GM12878 (cell line): ENCODE data around the gene MAP4K4. TPM values are rescaled to one million over a fixed set of nuclear protein-coding genes. Genes with fewer than 3 reads are reported as not detected.

Experiments
- ATAC-seq: fragments of 200-7000 bp; cut with Tn5 transposase; 3 replicates; pipeline ENCODE4 v1.9.1; 2020; ENCODE audit warnings: mild to moderate bottlenecking, moderate library complexity
- BruUV-seq: library from RNA; stranded (reverse); fragments of 400-500 nt; replicated peaks from 2 replicates; lab custom pipeline; 2021; lab: Mats Ljungman, UMichigan
- CTCF ChIA-PET: fragments of 300-600 bp; sonication (Branson Sonifier 250); formaldehyde crosslinking; extraction: SDS; loops from one replicate; lab custom pipeline; 2021; ENCODE audit warnings: inconsistent platforms; lab: Yijun Ruan, JAX
- POLR2A ChIA-PET: fragments of 350-600 bp; formaldehyde crosslinking; extraction: SDS; loops from one replicate; lab custom pipeline; 2021; ENCODE audit warnings: inconsistent platforms; lab: Charles Lee
- RAD21 ChIA-PET: fragments of 300-600 bp; sonication (Branson Sonifier 250); formaldehyde crosslinking; loops from one replicate; lab custom pipeline; 2023; ENCODE audit warnings: antibody characterized with exemption; ENCODE audit not compliant: unreplicated experiment; lab: Charles Lee
- SMC1A ChIA-PET: fragments of 300-600 bp; sonication (Branson Sonifier 250); formaldehyde crosslinking; loops from one replicate; lab custom pipeline; 2023; ENCODE audit not compliant: unreplicated experiment, uncharacterized antibody; lab: Charles Lee
- DNase-seq: peaks from one replicate; pipeline ENCODE4 v3.0.0-alpha.2; 2011; ENCODE audit warnings: low read depth, low spot score
- FAIRE-seq: peaks from 3 replicates; lab custom pipeline; 2011; peaks lifted over from hg19 to GRCh38; lab: Jason Lieb, UNC
- H2AFZ ChIP-seq: 2 replicates; pipeline ENCODE4 v1.6.0; 2011; ENCODE audit warnings: low read depth, low read length, control low read depth; ENCODE audit not compliant: control insufficient read depth
- H3K27ac ChIP-seq: 2 replicates; pipeline ENCODE4 v1.5.1; 2011; ENCODE audit warnings: control low read depth; ENCODE audit not compliant: control insufficient read depth, insufficient read depth
- H3K27me3 ChIP-seq, 2 experiments: replicated peaks in 1 of 2; 2 replicates each; pipeline versions ENCODE4 v1.6.0 to v1.6.1; 2011; ENCODE audit warnings: low read length in 1 of 2; ENCODE audit not compliant: control insufficient read depth in 2 of 2, insufficient read depth in 2 of 2
- H3K36me3 ChIP-seq, 2 experiments: 2 replicates each; pipeline ENCODE4 v1.5.1; 2011; ENCODE audit warnings: low read length in 1 of 2; ENCODE audit not compliant: control insufficient read depth in 2 of 2, insufficient read depth in 2 of 2
- H3K4me1 ChIP-seq: 2 replicates; pipeline ENCODE4 v1.6.1; 2011; ENCODE audit warnings: mild to moderate bottlenecking, low read length, moderate library complexity, mixed read lengths; ENCODE audit not compliant: control insufficient read depth, insufficient read depth
- H3K4me2 ChIP-seq: 2 replicates; pipeline ENCODE4 v1.6.0; 2011; ENCODE audit warnings: control low read depth; ENCODE audit not compliant: control insufficient read depth, insufficient read depth
- H3K4me3 ChIP-seq: fragments of 200-600 bp; sonication (generic); 2 replicates; pipeline ENCODE4 v1.5.1; 2016
- H3K79me2 ChIP-seq: 2 replicates; pipeline ENCODE4 v1.6.0; 2011; ENCODE audit warnings: low read length; ENCODE audit not compliant: control insufficient read depth, insufficient read depth
- H3K9ac ChIP-seq: 2 replicates; pipeline ENCODE4 v1.8.0; 2011; ENCODE audit warnings: low read length, control low read depth, mixed read lengths; ENCODE audit not compliant: control insufficient read depth, insufficient read depth
- H3K9me3 ChIP-seq: replicated peaks from 3 replicates; pipeline ENCODE4 v1.5.1; 2011; ENCODE audit warnings: mild to moderate bottlenecking, low read length; ENCODE audit not compliant: control insufficient read depth, insufficient read depth
- H4K20me1 ChIP-seq: 2 replicates; pipeline ENCODE4 v1.6.0; 2011; ENCODE audit not compliant: control insufficient read depth, insufficient read depth
- ATF7 ChIP-seq: fragments of 450-650 bp; IDR thresholded peaks from 2 replicates; pipeline ENCODE4 v1.6.1; 2016; ENCODE audit warnings: low read depth, mild to moderate bottlenecking
- CHD2 ChIP-seq: IDR thresholded peaks from 2 replicates; pipeline ENCODE4 v1.6.1; 2011; ENCODE audit warnings: low read depth, low read length, improper control_type of control experiment, borderline replicate concordance
- EED ChIP-seq: sonication (generic); IDR thresholded peaks from 2 replicates; pipeline ENCODE4 v1.6.1; 2016; ENCODE audit warnings: antibody characterized with exemption, low read depth
- EP300 ChIP-seq, 2 experiments: fragments of 150-350 bp in 1 of 2; IDR thresholded peaks; 2 replicates each; pipeline ENCODE4 v1.6.1; 2011 to 2012; ENCODE audit warnings: low read depth in 2 of 2, low read length in 2 of 2, borderline replicate concordance in 1 of 2, improper control_type of control experiment in 1 of 2, inconsistent platforms in 1 of 2; ENCODE audit not compliant: control insufficient read depth in 1 of 2
- NFYA ChIP-seq: IDR thresholded peaks from 2 replicates; pipeline ENCODE4 v1.6.1; 2011; ENCODE audit warnings: low read depth, mild to moderate bottlenecking, low read length, improper control_type of control experiment, borderline replicate concordance
- PAX5 ChIP-seq: IDR thresholded peaks from 2 replicates; pipeline ENCODE4 v1.6.1; 2011; ENCODE audit warnings: low read depth, low read length, borderline replicate concordance
- RFX5 ChIP-seq: IDR thresholded peaks from 2 replicates; pipeline ENCODE4 v1.6.1; 2011; ENCODE audit warnings: low read depth, low read length, improper control_type of control experiment
- SREBF2 ChIP-seq: IDR thresholded peaks from 2 replicates; pipeline ENCODE4 v1.6.1; 2012; ENCODE audit warnings: mild to moderate bottlenecking, low read length
- ZBED1 ChIP-seq: IDR thresholded peaks from 2 replicates; pipeline ENCODE4 v1.6.1; 2016; ENCODE audit warnings: borderline replicate concordance
- WGBS: methylation state at CpG from one replicate; pipeline ENCODE4 v1.1.6; 2016; ENCODE audit warnings: low lambda C conversion rate; ENCODE audit not compliant: insufficient replicate concordance, insufficient coverage; ENCODE audit errors: missing lambda C conversion rate; 5-methylcytosine and 5-hydroxymethylcytosine counted together
- in situ Hi-C: fragments of 300-500 bp; cut with MboI; formaldehyde crosslinking; loops from 9 replicates; pipeline ENCODE4 v1.14.3; 2018; ENCODE audit warnings: mixed read lengths
- intact Hi-C: fragments of 100-400 bp; cut with micrococcal nuclease; formaldehyde crosslinking; loops from one replicate; pipeline ENCODE4 v1.14.2; 2022; ENCODE audit not compliant: unreplicated experiment
- polyA plus RNA-seq, 11 experiments: library from polyadenylated mRNA; depleted of rRNA in 4 of 11; unstranded in 6 of 11; stranded (reverse) in 5 of 11; fragments of >200 nt; fragmentation: Nextera tagmentation in 4 of 11; fragmentation: Illumina TruSeq in 1 of 11; extraction: Ambion mirVana in 4 of 11; extraction: Trizol in 1 of 11; gene quantifications; 1 replicate in 1 of 11; 2 replicates in 10 of 11; pipeline versions ENCODE4 v1.2.1 to v1.2.3, GENCODE V29; 2011 to 2016; ENCODE audit warnings: inconsistent platforms in 2 of 11, missing spikeins in 2 of 11, low read depth in 1 of 11
- total RNA-seq, 4 experiments: library from RNA; depleted of rRNA in 3 of 4; stranded (reverse); fragments of >200 nt in 3 of 4; fragmentation: Illumina TruSeq in 1 of 4; extraction: Trizol in 1 of 4; gene quantifications; 2 replicates each; pipeline versions ENCODE4 v1.2.1 to v1.2.3, GENCODE V29; 2013 to 2021
- TF ChIP-seq, protein P1 (sequence below): IDR thresholded peaks from 2 replicates; pipeline ENCODE4 v1.6.1; 2012; ENCODE audit warnings: low read depth, low read length, improper control_type of control experiment
- TF ChIP-seq, protein P2 (sequence below): fragments of 450-650 bp; IDR thresholded peaks from 2 replicates; pipeline ENCODE4 v1.6.1; 2017; ENCODE audit warnings: low read depth, mild to moderate bottlenecking, moderate library complexity
- TF ChIP-seq, protein P3 (sequence below): fragments of 450-650 bp; IDR thresholded peaks from 2 replicates; pipeline ENCODE4 v1.6.1; 2018; ENCODE audit warnings: mild to moderate bottlenecking, low read depth, moderate library complexity; ENCODE audit not compliant: partially characterized antibody
- TF ChIP-seq, protein P4 (sequence below): fragments of 450-650 bp; IDR thresholded peaks from 2 replicates; pipeline ENCODE4 v1.6.1; 2017; ENCODE audit warnings: mild to moderate bottlenecking

Gene MAP4K4
- total and polyA plus RNA-seq, 10 of the 15 experiments (the other 5 are each of a cell fraction or from before 2014, with no cell fraction given) = 1.9 to 50.4 (median 9.7) TPM

DNA sequence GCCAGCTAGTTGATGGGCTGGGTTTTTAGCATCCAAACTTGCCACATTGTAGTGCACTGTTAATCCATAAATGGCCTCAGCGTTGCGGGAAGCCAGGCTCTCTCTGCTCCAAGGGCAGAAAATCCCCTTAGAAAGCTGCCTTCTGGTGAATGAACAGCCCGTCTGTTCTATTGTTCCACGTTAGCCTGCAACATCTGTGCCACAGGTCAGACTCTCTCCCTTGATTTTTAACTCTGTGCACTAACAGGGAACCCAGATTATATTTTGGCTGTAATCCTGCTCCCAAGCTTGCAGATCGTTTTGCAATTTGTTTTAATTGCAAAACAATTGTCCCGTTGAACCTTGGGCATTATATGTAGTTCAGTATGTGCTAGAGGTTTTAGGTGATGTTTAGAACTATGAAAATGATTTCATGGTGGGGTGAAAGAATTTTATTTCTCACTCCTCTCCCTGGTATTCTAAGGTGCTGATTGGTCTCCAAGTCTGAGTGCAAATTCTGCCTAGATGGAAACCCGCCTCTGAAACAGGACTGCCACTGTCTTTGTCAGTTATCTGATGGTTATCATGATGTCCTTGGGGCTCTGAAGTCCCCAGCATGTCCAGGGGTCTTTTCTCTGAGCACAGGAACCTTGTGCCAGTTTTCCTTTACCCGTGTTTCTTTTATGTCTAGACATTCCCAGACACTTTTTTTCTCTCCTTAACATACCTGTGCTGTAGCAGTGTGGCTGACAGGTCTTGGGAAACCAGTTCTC, 106.6 kb downstream of the MAP4K4 start:
- Histone ChIP-seq H3K36me3 (no peaks in the 10 kb centered on the region), H3K4me1 (0 out of 2 replicates have a peak, but pooled peaks cover 2% of the 10 kb centered on the region), H3K4me3 (no peak overlapping the region), H3K9me3 (no peaks in the 10 kb centered on the region), H3K4me2 (no peak overlapping the region), H3K27me3 (no peaks in the 10 kb centered on the region), H4K20me1 (no peaks in the 10 kb centered on the region), H2AFZ (no peak overlapping the region), H3K27ac (no peak overlapping the region), H3K9ac (no peak overlapping the region), H3K79me2 (no peaks in the 10 kb centered on the region)
- 26% methylated on average over 8 of the region's 8 CpGs for WGBS
- DNase-seq (no peak), FAIRE-seq (no peak), ATAC-seq (no peak)
- in situ Hi-C loops (no loop called here), intact Hi-C loops (loop anchor here (2.0 kb wide), 1 partner anchor 19 kb away; no protein-coding TSS in a partner anchor)
- ChIA-PET CTCF (interaction anchor here (0.7 to 1.6 kb wide), 4 partner anchors 11 to 28 kb away, joined by 3 to 5 read pairs (median 4); no protein-coding TSS in a partner anchor), POLR2A (no interaction called here), RAD21 (interaction anchor here (1.0 kb wide), 1 partner anchor 34 kb away, joined by 3 read pairs; no protein-coding TSS in a partner anchor), SMC1A (interaction anchor here (1.6 kb wide), 1 partner anchor 17 kb away, joined by 4 read pairs; no protein-coding TSS in a partner anchor)
- BruUV-seq = no TSS peak
- TF ChIP-seq EP300 (IDR thresholded peaks at IDR 0.05; ENCODE audit: borderline replicate concordance in 1 of 2, control insufficient read depth in 1 of 2, low read depth in 2 of 2, low read length in 2 of 2) (no peak), RFX5 (no peak), CHD2 (no peak), PAX5 (no peak), ATF7 (no peak), ZBED1 (no peak), SREBF2 (no peak), NFYA (no peak), EED (no peak)
- TF ChIP-seq, protein P1, sequence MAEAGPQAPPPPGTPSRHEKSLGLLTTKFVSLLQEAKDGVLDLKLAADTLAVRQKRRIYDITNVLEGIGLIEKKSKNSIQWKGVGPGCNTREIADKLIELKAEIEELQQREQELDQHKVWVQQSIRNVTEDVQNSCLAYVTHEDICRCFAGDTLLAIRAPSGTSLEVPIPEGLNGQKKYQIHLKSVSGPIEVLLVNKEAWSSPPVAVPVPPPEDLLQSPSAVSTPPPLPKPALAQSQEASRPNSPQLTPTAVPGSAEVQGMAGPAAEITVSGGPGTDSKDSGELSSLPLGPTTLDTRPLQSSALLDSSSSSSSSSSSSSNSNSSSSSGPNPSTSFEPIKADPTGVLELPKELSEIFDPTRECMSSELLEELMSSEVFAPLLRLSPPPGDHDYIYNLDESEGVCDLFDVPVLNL = no peak
- TF ChIP-seq, protein P2, sequence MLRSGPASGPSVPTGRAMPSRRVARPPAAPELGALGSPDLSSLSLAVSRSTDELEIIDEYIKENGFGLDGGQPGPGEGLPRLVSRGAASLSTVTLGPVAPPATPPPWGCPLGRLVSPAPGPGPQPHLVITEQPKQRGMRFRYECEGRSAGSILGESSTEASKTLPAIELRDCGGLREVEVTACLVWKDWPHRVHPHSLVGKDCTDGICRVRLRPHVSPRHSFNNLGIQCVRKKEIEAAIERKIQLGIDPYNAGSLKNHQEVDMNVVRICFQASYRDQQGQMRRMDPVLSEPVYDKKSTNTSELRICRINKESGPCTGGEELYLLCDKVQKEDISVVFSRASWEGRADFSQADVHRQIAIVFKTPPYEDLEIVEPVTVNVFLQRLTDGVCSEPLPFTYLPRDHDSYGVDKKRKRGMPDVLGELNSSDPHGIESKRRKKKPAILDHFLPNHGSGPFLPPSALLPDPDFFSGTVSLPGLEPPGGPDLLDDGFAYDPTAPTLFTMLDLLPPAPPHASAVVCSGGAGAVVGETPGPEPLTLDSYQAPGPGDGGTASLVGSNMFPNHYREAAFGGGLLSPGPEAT = no peak
- TF ChIP-seq, protein P3, sequence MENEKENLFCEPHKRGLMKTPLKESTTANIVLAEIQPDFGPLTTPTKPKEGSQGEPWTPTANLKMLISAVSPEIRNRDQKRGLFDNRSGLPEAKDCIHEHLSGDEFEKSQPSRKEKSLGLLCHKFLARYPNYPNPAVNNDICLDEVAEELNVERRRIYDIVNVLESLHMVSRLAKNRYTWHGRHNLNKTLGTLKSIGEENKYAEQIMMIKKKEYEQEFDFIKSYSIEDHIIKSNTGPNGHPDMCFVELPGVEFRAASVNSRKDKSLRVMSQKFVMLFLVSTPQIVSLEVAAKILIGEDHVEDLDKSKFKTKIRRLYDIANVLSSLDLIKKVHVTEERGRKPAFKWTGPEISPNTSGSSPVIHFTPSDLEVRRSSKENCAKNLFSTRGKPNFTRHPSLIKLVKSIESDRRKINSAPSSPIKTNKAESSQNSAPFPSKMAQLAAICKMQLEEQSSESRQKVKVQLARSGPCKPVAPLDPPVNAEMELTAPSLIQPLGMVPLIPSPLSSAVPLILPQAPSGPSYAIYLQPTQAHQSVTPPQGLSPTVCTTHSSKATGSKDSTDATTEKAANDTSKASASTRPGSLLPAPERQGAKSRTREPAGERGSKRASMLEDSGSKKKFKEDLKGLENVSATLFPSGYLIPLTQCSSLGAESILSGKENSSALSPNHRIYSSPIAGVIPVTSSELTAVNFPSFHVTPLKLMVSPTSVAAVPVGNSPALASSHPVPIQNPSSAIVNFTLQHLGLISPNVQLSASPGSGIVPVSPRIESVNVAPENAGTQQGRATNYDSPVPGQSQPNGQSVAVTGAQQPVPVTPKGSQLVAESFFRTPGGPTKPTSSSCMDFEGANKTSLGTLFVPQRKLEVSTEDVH = no peak
- TF ChIP-seq, protein P4, sequence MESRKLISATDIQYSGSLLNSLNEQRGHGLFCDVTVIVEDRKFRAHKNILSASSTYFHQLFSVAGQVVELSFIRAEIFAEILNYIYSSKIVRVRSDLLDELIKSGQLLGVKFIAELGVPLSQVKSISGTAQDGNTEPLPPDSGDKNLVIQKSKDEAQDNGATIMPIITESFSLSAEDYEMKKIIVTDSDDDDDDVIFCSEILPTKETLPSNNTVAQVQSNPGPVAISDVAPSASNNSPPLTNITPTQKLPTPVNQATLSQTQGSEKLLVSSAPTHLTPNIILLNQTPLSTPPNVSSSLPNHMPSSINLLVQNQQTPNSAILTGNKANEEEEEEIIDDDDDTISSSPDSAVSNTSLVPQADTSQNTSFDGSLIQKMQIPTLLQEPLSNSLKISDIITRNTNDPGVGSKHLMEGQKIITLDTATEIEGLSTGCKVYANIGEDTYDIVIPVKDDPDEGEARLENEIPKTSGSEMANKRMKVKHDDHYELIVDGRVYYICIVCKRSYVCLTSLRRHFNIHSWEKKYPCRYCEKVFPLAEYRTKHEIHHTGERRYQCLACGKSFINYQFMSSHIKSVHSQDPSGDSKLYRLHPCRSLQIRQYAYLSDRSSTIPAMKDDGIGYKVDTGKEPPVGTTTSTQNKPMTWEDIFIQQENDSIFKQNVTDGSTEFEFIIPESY = no peak
